Measurements from ENCODE around the gene GABARAP.

- TF ChIP-seq CTCF (conservative IDR thresholded peaks at IDR 0.05; ENCODE audit: low read depth, low read length) (no peak), CEBPB (IDR thresholded peaks at IDR 0.05; ENCODE audit: low read depth, low read length) (no peak), FOS (IDR thresholded peaks at IDR 0.05; ENCODE audit: low read depth, low read length) (no peak), POLR2A (IDR thresholded peaks at IDR 0.05; ENCODE audit: low read depth, low read length) (0 out of 2 replicates have a peak, but pooled peaks have one; percentile 29), RAD21 (IDR thresholded peaks at IDR 0.05; ENCODE audit: low read length) (no peak), ELK1 (IDR thresholded peaks at IDR 0.05; ENCODE audit: borderline replicate concordance, low read depth, low read length) (no peak), MAFK (IDR thresholded peaks at IDR 0.05; ENCODE audit: low read depth, low read length) (no peak), BHLHE40 (IDR thresholded peaks at IDR 0.05; ENCODE audit: low read depth, low read length) (no peak), RCOR1 (IDR thresholded peaks at IDR 0.05; ENCODE audit: insufficient replicate concordance, low read length) (no peak), CHD1 (IDR thresholded peaks at IDR 0.05; ENCODE audit: low read depth, low read length) (no peak), SMC3 (IDR thresholded peaks at IDR 0.05; ENCODE audit: low read depth, low read length) (no peak), RFX5 (IDR thresholded peaks at IDR 0.05; ENCODE audit: low read depth, low read length) (no peak)
- TF ChIP-seq, protein P1, sequence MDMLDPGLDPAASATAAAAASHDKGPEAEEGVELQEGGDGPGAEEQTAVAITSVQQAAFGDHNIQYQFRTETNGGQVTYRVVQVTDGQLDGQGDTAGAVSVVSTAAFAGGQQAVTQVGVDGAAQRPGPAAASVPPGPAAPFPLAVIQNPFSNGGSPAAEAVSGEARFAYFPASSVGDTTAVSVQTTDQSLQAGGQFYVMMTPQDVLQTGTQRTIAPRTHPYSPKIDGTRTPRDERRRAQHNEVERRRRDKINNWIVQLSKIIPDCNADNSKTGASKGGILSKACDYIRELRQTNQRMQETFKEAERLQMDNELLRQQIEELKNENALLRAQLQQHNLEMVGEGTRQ (IDR thresholded peaks at IDR 0.05; ENCODE audit: low read depth, low read length) = no peak
These were observed 26.5 kb downstream of the GABARAP start for GRCh38 chr17:7215652-7216180.

Measured in IMR-90 (cell line).